ENCODE results near the gene TAPT1.

Gene TAPT1

DNA sequence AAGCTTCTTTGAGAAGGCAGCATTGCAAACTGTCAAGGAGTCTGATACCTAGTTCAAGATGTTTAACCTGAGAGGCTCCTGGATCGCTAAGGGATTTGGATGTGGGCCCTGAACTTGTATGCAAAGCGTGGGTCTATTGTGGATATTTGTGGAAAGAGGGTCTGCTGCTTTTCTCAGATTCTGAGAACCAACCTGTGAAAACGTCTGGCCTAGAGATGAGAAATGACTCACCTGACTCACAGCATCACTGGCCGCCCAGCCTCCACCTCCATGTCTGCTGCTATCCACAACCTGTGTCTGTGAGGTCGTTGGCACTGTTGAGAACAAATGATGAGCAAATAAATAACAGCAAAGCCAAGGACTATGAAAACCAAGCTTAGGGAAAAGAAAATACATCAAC lies 109.1 kb downstream of the TAPT1 start:
- no peaks in the 10 kb centered on the region for H3K27me3 ChIP-seq (ENCODE audit: control insufficient read depth, insufficient read depth, low read length)
- H3K4me3 ChIP-seq (ENCODE audit: low read length), result no peak overlapping the region
- H3K36me3 ChIP-seq (ENCODE audit: control insufficient read depth, insufficient read depth, low read length), result no peaks in the 10 kb centered on the region
- no peaks in the 10 kb centered on the region for H3K4me1 ChIP-seq (ENCODE audit: control insufficient read depth, insufficient read depth, low read length)
- no peak overlapping the region for H3K27ac ChIP-seq (ENCODE audit: low read depth, low read length)
- H3K9ac ChIP-seq (ENCODE audit: low read length), result no peak overlapping the region

- Histone ChIP-seq H3K27me3 (ENCODE audit: control insufficient read depth, insufficient read depth, low read length) (no peaks in the 10 kb centered on the region), H3K27ac (ENCODE audit: low read depth, low read length) (no peak overlapping the region), H3K9ac (ENCODE audit: low read length) (no peak overlapping the region), H3K36me3 (ENCODE audit: control insufficient read depth, insufficient read depth, low read length) (no peaks in the 10 kb centered on the region), H3K4me1 (ENCODE audit: control insufficient read depth, insufficient read depth, low read length) (no peaks in the 10 kb centered on the region), H3K4me3 (ENCODE audit: low read length) (no peak overlapping the region)
Measured at GRCh38 chr4:16116493-16116990, 109.7 kb downstream of the TAPT1 start.

DNA sequence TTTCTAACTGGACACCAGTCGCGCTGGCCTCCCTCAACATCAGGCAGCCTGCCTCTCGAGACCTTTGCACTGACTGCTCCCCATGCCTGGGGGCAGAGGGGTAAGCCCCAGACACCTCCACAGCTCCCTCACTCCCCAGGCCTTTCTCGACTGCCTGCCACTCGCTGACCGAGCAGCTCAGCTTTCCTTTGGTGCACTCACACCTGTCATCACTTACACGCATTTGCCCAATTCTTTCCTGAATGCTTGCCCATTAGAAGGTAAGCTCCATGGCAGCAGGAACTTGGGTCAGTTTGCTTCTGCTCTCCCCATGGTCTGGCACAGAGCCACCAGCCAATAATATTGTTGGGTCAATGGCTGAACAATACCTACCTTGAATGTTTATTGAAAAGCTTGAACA lies 110.3 kb downstream of the TAPT1 start:
- Histone ChIP-seq H3K4me3 (ENCODE audit: low read length) (no peak overlapping the region), H3K27me3 (ENCODE audit: control insufficient read depth, insufficient read depth, low read length) (no peaks in the 10 kb centered on the region), H3K4me1 (ENCODE audit: control insufficient read depth, insufficient read depth, low read length) (no peaks in the 10 kb centered on the region), H3K36me3 (ENCODE audit: control insufficient read depth, insufficient read depth, low read length) (no peaks in the 10 kb centered on the region), H3K27ac (ENCODE audit: low read depth, low read length) (no peak overlapping the region), H3K9ac (ENCODE audit: low read length) (no peak overlapping the region)

- Histone ChIP-seq H3K27ac (ENCODE audit: low read depth, low read length) (no peak overlapping the region), H3K36me3 (ENCODE audit: control insufficient read depth, insufficient read depth, low read length) (no peaks in the 10 kb centered on the region), H3K9ac (ENCODE audit: low read length) (no peak overlapping the region)
Measured at GRCh38 chr4:16114546-16114945, 111.7 kb downstream of the TAPT1 start.

DNA sequence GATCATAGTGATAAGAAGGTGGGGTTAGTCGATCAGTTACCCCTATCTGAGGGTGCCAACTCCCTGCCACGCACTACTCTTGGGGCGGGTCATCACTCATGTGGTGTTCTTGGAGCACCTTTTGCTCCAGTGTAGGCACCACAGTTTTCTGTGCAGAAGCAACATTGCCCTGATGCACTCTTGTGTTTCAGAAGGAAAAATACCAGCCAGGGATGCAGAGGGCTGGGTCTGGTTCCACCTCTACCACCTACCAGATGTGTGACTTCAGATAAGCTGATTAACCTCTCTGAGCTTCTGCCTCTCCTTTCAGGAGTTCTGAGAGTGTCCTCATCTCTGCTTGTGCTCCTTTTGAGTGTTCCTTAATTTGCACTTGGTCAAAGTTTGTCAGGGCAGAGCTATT lies 112.5 kb downstream of the TAPT1 start:
- Histone ChIP-seq H3K9ac (ENCODE audit: low read length) (no peak overlapping the region), H3K4me3 (ENCODE audit: low read length) (no peak overlapping the region), H3K4me1 (ENCODE audit: control insufficient read depth, insufficient read depth, low read length) (no peaks in the 10 kb centered on the region), H3K36me3 (ENCODE audit: control insufficient read depth, insufficient read depth, low read length) (no peaks in the 10 kb centered on the region), H3K27me3 (ENCODE audit: control insufficient read depth, insufficient read depth, low read length) (no peaks in the 10 kb centered on the region), H3K27ac (ENCODE audit: low read depth, low read length) (no peak overlapping the region)

More at GRCh38 chr4:16114546-16114945, 111.7 kb downstream of the TAPT1 start:
- Histone ChIP-seq H3K4me1 (ENCODE audit: control insufficient read depth, insufficient read depth, low read length) (no peaks in the 10 kb centered on the region), H3K4me3 (ENCODE audit: low read length) (no peak overlapping the region), H3K27me3 (ENCODE audit: control insufficient read depth, insufficient read depth, low read length) (no peaks in the 10 kb centered on the region)

GRCh38 chr4:16111533-16111932 lies 114.7 kb downstream of the TAPT1 start:
- H3K27ac ChIP-seq (ENCODE audit: low read depth, low read length), result no peak overlapping the region
- no peaks in the 10 kb centered on the region for H3K27me3 ChIP-seq (ENCODE audit: control insufficient read depth, insufficient read depth, low read length)
- no peak overlapping the region for H3K4me3 ChIP-seq (ENCODE audit: low read length)
- no peaks in the 10 kb centered on the region for H3K36me3 ChIP-seq (ENCODE audit: control insufficient read depth, insufficient read depth, low read length)
- H3K4me1 ChIP-seq (ENCODE audit: control insufficient read depth, insufficient read depth, low read length), result no peaks in the 10 kb centered on the region
- H3K9ac ChIP-seq (ENCODE audit: low read length), result no peak overlapping the region

DNA sequence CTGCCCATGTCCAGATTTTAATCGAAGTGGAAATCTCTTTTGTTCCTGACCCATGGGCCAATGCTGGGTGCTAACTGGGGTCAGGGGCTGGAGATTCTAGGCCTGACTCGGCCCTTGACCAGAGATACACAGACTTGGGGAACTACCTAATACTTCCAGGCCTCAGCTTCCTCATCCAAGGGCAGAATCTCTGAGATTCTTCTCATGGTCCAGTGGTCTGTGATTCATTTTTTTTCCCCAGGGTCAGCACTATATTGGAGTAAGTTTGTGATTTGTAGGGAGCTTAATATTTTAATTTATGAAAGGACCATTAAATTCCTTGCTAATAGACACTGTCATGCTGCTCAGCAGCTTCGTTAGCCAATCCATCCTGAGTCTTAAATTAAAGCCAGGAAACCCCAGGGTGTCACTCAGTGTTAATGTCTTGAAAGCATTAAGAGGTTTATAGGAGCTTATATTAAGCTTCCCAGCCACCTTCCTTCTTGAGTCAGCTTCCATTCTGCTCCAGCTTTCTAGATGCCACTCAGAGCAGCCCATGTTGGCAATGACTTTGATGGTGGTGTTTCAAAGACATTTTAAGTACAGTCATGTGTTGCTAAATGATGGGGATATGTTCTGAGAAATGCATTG lies 115.5 kb downstream of the TAPT1 start:
- no peak overlapping the region for H3K4me3 ChIP-seq (ENCODE audit: low read length)
- no peak overlapping the region for H3K9ac ChIP-seq (ENCODE audit: low read length)
- H3K27me3 ChIP-seq (ENCODE audit: control insufficient read depth, insufficient read depth, low read length), result no peaks in the 10 kb centered on the region
- no peaks in the 10 kb centered on the region for H3K36me3 ChIP-seq (ENCODE audit: control insufficient read depth, insufficient read depth, low read length)
- no peaks in the 10 kb centered on the region for H3K4me1 ChIP-seq (ENCODE audit: control insufficient read depth, insufficient read depth, low read length)
- H3K27ac ChIP-seq (ENCODE audit: low read depth, low read length), result no peak overlapping the region

Measured in rectal smooth muscle tissue (tissue), 1 donor.